ENCODE data around the gene SPRR2B. TPM values are rescaled to one million over a fixed set of nuclear protein-coding genes. Genes with fewer than 3 reads are reported as not detected.
"Not testable (repeated sequence)": the region's sequence is repeated elsewhere in the genome, so short reads cannot be mapped to it uniquely, and the experiment has no call there.

SPRR2B gene
- total and polyA plus RNA-seq, 7 donors, result not detected

GRCh38 chr1:153058154-153058553 is 13.3 kb downstream of the SPRR2B start:
- DNase-seq, result no peak
- Histone ChIP-seq H3K27me3 (no peaks in the 10 kb centered on the region), H3K9me3 (peaks cover 0 to 3% (median 0%) of the 10 kb centered on the region in 4 donors), H3K36me3 (no peaks in the 10 kb centered on the region), H3K27ac (no peak overlapping the region), H3K4me3 (no peak overlapping the region), H3K4me1 (no peaks in the 10 kb centered on the region)
- WGBS, 2 donors, result 56 to 60% methylated on average over 2 of the region's 2 CpGs
- TF ChIP-seq CTCF (IDR thresholded peaks at IDR 0.05) (no peak), EP300 (IDR thresholded peaks at IDR 0.05) (no peak), POLR2AphosphoS5 (IDR thresholded peaks at IDR 0.05) (no peak), POLR2A (IDR thresholded peaks at IDR 0.05) (no peak)
- intact Hi-C loops (cut with DNase I), result no loop called here

GRCh38 chr1:153057375-153057774 is 14.0 kb downstream of the SPRR2B start, which contains the start of gene SPRR2A:
Gene SPRR2A (minus strand): TSS chr1:153057512. CDS start chr1:153056735, 777 bp downstream.
- intact Hi-C loops (cut with DNase I), result no loop called here
- H3K4me3 ChIP-seq, result no peak within 1 kb of the TSS
- no peaks in the 10 kb centered on the region for H3K4me1 ChIP-seq
- H3K36me3 ChIP-seq, result no peaks in the 10 kb centered on the region
- H3K27ac ChIP-seq, result no peak within 1 kb of the TSS
- 40 to 52% methylated on average over 2 of the region's 2 CpGs for WGBS, 2 donors
- no peak for TF ChIP-seq EP300 (IDR thresholded peaks at IDR 0.05)
- TF ChIP-seq CTCF (IDR thresholded peaks at IDR 0.05), result no peak
- no peak for TF ChIP-seq POLR2A (IDR thresholded peaks at IDR 0.05)
- no peak for TF ChIP-seq POLR2AphosphoS5 (IDR thresholded peaks at IDR 0.05)
- H3K27me3 ChIP-seq, result no peaks in the 10 kb centered on the region
- peaks cover 0 to 3% (median 0%) of the 10 kb centered on the region in 4 donors for H3K9me3 ChIP-seq
- DNase-seq, result no peak

GRCh38 chr1:153056111-153056510 is 15.3 kb downstream of the SPRR2B start:
- H3K27me3 ChIP-seq; H3K36me3 ChIP-seq; H3K4me3 ChIP-seq; H3K9me3 ChIP-seq; intact Hi-C loops (cut with DNase I); H3K4me1 ChIP-seq; DNase-seq; H3K27ac ChIP-seq: not testable (repeated sequence)
- 33 to 66% methylated on average over 3 of the region's 3 CpGs for WGBS, 2 donors

- TF ChIP-seq POLR2AphosphoS5 (IDR thresholded peaks at IDR 0.05), result no peak
- WGBS, 2 donors, result 78 to 89% methylated on average over 2 of the region's 2 CpGs
- Histone ChIP-seq H3K36me3 (no peaks in the 10 kb centered on the region), H3K9me3 (peaks cover 0 to 3% (median 0%) of the 10 kb centered on the region in 4 donors), H3K27me3 (no peaks in the 10 kb centered on the region), H3K4me3 (no peak overlapping the region), H3K4me1 (no peaks in the 10 kb centered on the region), H3K27ac (no peak overlapping the region)
- intact Hi-C loops (cut with DNase I), result no loop called here
- DNase-seq, result no peak
These were observed 22.2 kb downstream of the SPRR2B start for GRCh38 chr1:153049211-153049610.

GRCh38 chr1:153040950-153041631 is 30.3 kb downstream of the SPRR2B start, which contains the start of gene SPRR2D:
Gene SPRR2D (minus strand): TSS chr1:153041120. CDS start chr1:153040346, 774 bp downstream.
- Histone ChIP-seq H3K4me1 (no peaks in the 10 kb centered on the region), H3K4me3 (no peak within 1 kb of the TSS), H3K36me3 (no peaks in the 10 kb centered on the region), H3K27ac (no peak within 1 kb of the TSS), H3K27me3 (no peaks in the 10 kb centered on the region), H3K9me3 (no peaks in the 10 kb centered on the region)
- DNase-seq, result no peak
- intact Hi-C loops (cut with DNase I), result no loop called here
- 60 to 68% methylated on average over 4 of the region's 4 CpGs for WGBS, 2 donors
- no peak for TF ChIP-seq CTCF (IDR thresholded peaks at IDR 0.05)
- TF ChIP-seq POLR2AphosphoS5 (IDR thresholded peaks at IDR 0.05), result no peak
- no peak for TF ChIP-seq POLR2A (IDR thresholded peaks at IDR 0.05)
- no peak for TF ChIP-seq EP300 (IDR thresholded peaks at IDR 0.05)

- TF ChIP-seq CTCF (IDR thresholded peaks at IDR 0.05) (no peak), POLR2A (IDR thresholded peaks at IDR 0.05) (no peak), EP300 (IDR thresholded peaks at IDR 0.05) (no peak), POLR2AphosphoS5 (IDR thresholded peaks at IDR 0.05) (no peak)
- WGBS, 2 donors, result 82 to 86% methylated on average over 1 of the region's 1 CpG
These were observed 36.2 kb downstream of the SPRR2B start for GRCh38 chr1:153035211-153035610.

More at GRCh38 chr1:153035211-153035610, 36.2 kb downstream of the SPRR2B start:
- Histone ChIP-seq H3K27ac (no peak overlapping the region), H3K4me1 (no peaks in the 10 kb centered on the region), H3K27me3 (no peaks in the 10 kb centered on the region), H3K9me3 (no peaks in the 10 kb centered on the region), H3K36me3 (no peaks in the 10 kb centered on the region), H3K4me3 (no peak overlapping the region)
- no peak for DNase-seq
- intact Hi-C loops (cut with DNase I), result no loop called here

Data from sigmoid colon (tissue), 7 donors.